GM20431 (cell line): Measurements from ENCODE around the gene GTF3C5.
"Not testable (repeated sequence)": the region's sequence is repeated elsewhere in the genome, so short reads cannot be mapped to it uniquely, and the experiment has no call there.

Experiments
- in situ Hi-C: fragments of 300-500 bp; cut with MseI, MboI; formaldehyde crosslinking; loops from one replicate; pipeline ENCODE4 v1.15.0; 2020; ENCODE audit warnings: low sequenced_read_pairs; ENCODE audit not compliant: unreplicated experiment

GTF3C5 gene

GRCh38 chr9:133030317-133031129 lies at the start of gene GTF3C5:
Gene GTF3C5 (plus strand): TSS chr9:133030997. CDS start chr9:133031012, 15 bp downstream.
- in situ Hi-C loops, result loop anchor here (10.0 kb wide), 1 partner anchor 114 kb away; no protein-coding TSS in a partner anchor

- in situ Hi-C loops, result no loop called here
These were observed 48.3 kb upstream of the GTF3C5 start for GRCh38 chr9:132982458-132982857.

- in situ Hi-C loops, result no loop called here
These were observed 47.2 kb upstream of the GTF3C5 start for GRCh38 chr9:132983491-132984201.

- in situ Hi-C loops, result no loop called here
These were observed 46.4 kb upstream of the GTF3C5 start for GRCh38 chr9:132984202-132985070.

- in situ Hi-C loops, result no loop called here
These were observed 45.8 kb upstream of the GTF3C5 start for GRCh38 chr9:132985071-132985350.

- in situ Hi-C loops, result no loop called here
These were observed 45.3 kb upstream of the GTF3C5 start for GRCh38 chr9:132985489-132985888.

GRCh38 chr9:132986114-132986513 lies 44.7 kb upstream of the GTF3C5 start:
- in situ Hi-C loops, result no loop called here

- in situ Hi-C loops, result no loop called here
These were observed 43.9 kb upstream of the GTF3C5 start for GRCh38 chr9:132986640-132987620.

GRCh38 chr9:132988244-132989013 lies 42.4 kb upstream of the GTF3C5 start:
- in situ Hi-C loops, result no loop called here

GRCh38 chr9:132989014-132989310 lies 41.8 kb upstream of the GTF3C5 start:
- in situ Hi-C loops, result no loop called here

- in situ Hi-C loops, result no loop called here
These were observed 41.3 kb upstream of the GTF3C5 start for GRCh38 chr9:132989414-132989996.

- in situ Hi-C loops, result not testable (repeated sequence)
These were observed 40.7 kb upstream of the GTF3C5 start for GRCh38 chr9:132989998-132990557.

GRCh38 chr9:132990781-132991180 lies 40.0 kb upstream of the GTF3C5 start:
- in situ Hi-C loops, result no loop called here

GRCh38 chr9:132991351-132992300 lies 39.2 kb upstream of the GTF3C5 start:
- in situ Hi-C loops, result no loop called here

- in situ Hi-C loops, result no loop called here
These were observed 37.3 kb upstream of the GTF3C5 start for GRCh38 chr9:132993511-132993939.

GRCh38 chr9:132994410-132995120 lies 36.2 kb upstream of the GTF3C5 start:
- in situ Hi-C loops, result no loop called here

- in situ Hi-C loops, result no loop called here
These were observed 35.7 kb upstream of the GTF3C5 start for GRCh38 chr9:132995121-132995420.
